SK-N-SH (cell line): ENCODE measurements around the gene TP63. TPM values are rescaled to one million over a fixed set of nuclear protein-coding genes. Genes with fewer than 3 reads are reported as not detected.

Experiments used
- CTCF ChIA-PET: fragments of 300-600, 350-600 bp; formaldehyde crosslinking; extraction: SDS; loops from one replicate; lab custom pipeline; 2021; lab: Yijun Ruan, JAX
- POLR2A ChIA-PET: fragments of 350-600 bp; sonication (Branson Sonifier 250); formaldehyde crosslinking; extraction: SDS; loops from one replicate; lab custom pipeline; 2020; ENCODE audit warnings: antibody characterized with exemption, inconsistent platforms; lab: Yijun Ruan, JAX
- DNase-seq: peaks from one replicate; pipeline ENCODE4 v3.0.0; 2012
- H2AFZ ChIP-seq: fragments of 200-600 bp; sonication (generic); 2 replicates; pipeline ENCODE4 v1.8.1; 2016; ENCODE audit warnings: antibody characterized with exemption, mild to moderate bottlenecking, low read depth
- H3F3A ChIP-seq: fragments of 200-600 bp; sonication (generic); replicated peaks from 2 replicates; pipeline ENCODE3; 2016; ENCODE audit warnings: antibody characterized with exemption, mild to moderate bottlenecking; ENCODE audit not compliant: insufficient read depth
- H3K27ac ChIP-seq, 2 experiments: fragments of 200-500 bp in 1 of 2; fragments of 200-600 bp in 1 of 2; sonication (Bioruptor generic) in 1 of 2; sonication (generic), shearing (Covaris generic) in 1 of 2; 2 replicates each; pipeline versions ENCODE4 v1.5.1 to v1.6.1; 2014 to 2016; ENCODE audit warnings: low read depth in 2 of 2, inconsistent platforms in 1 of 2, low read length in 1 of 2, mild to moderate bottlenecking in 1 of 2, mixed read lengths in 1 of 2
- H3K27me3 ChIP-seq: fragments of 200-600 bp; sonication (generic), shearing (Covaris generic); 2 replicates; pipeline ENCODE4 v1.6.1; 2016; ENCODE audit warnings: mixed run types; ENCODE audit not compliant: insufficient read depth
- H3K36me3 ChIP-seq, 2 experiments: fragments of 200-500 bp in 1 of 2; fragments of 200-600 bp in 1 of 2; sonication (Bioruptor generic) in 1 of 2; sonication (generic) in 1 of 2; replicated peaks in 1 of 2; 2 replicates each; pipeline versions ENCODE3 to v1.5.1; 2014 to 2016; ENCODE audit warnings: low read length in 1 of 2, mild to moderate bottlenecking in 1 of 2; ENCODE audit not compliant: insufficient read depth in 2 of 2, control insufficient read depth in 1 of 2
- H3K4me1 ChIP-seq, 2 experiments: fragments of 200-500 bp in 1 of 2; fragments of 200-600 bp in 1 of 2; sonication (Bioruptor generic) in 1 of 2; sonication (generic), shearing (Covaris generic) in 1 of 2; 2 replicates each; pipeline versions ENCODE4 v1.5.1 to v1.6.1; 2014 to 2016; ENCODE audit warnings: low read depth in 1 of 2, low read length in 1 of 2, mixed run types in 1 of 2; ENCODE audit not compliant: insufficient read depth in 2 of 2, control insufficient read depth in 1 of 2
- H3K4me2 ChIP-seq: fragments of 200-600 bp; sonication (generic), shearing (Covaris generic); 2 replicates; pipeline ENCODE4 v1.6.1; 2017; ENCODE audit warnings: mixed run types
- H3K4me3 ChIP-seq, 2 experiments: fragments of 200-500 bp in 1 of 2; fragments of 200-600 bp in 1 of 2; sonication (Bioruptor generic) in 1 of 2; sonication (generic), shearing (Covaris generic) in 1 of 2; 2 replicates each; pipeline versions ENCODE4 v1.5.1 to v1.8.1; 2014 to 2016; ENCODE audit warnings: low read depth in 2 of 2, inconsistent platforms in 1 of 2, low read length in 1 of 2, mild to moderate bottlenecking in 1 of 2, mixed read lengths in 1 of 2, moderate library complexity in 1 of 2
- H3K79me2 ChIP-seq: fragments of 200-600 bp; sonication (generic); 2 replicates; pipeline ENCODE4 v1.8.1; 2017; ENCODE audit warnings: mild to moderate bottlenecking; ENCODE audit not compliant: insufficient read depth
- H3K9ac ChIP-seq: fragments of 200-600 bp; sonication (generic); 2 replicates; pipeline ENCODE4 v1.6.1; 2017; ENCODE audit warnings: mixed run types
- H3K9me2 ChIP-seq: fragments of 200-600 bp; sonication (generic); 2 replicates; pipeline ENCODE4 v1.6.1; 2017; ENCODE audit warnings: mixed run types
- H3K9me3 ChIP-seq: fragments of 200-600 bp; sonication (generic); 2 replicates; pipeline ENCODE4 v1.6.1; 2017; ENCODE audit warnings: mixed run types, mild to moderate bottlenecking, moderate library complexity
- H4K20me1 ChIP-seq: fragments of 200-600 bp; sonication (generic); 2 replicates; pipeline ENCODE4 v1.6.1; 2017; ENCODE audit warnings: mild to moderate bottlenecking, mixed run types; ENCODE audit not compliant: insufficient read depth
- JUND ChIP-seq: IDR thresholded peaks from 2 replicates; pipeline ENCODE4 v1.4.0; 2012
- MXI1 ChIP-seq: IDR thresholded peaks from 2 replicates; pipeline ENCODE4 v1.6.1; 2012; ENCODE audit warnings: mild to moderate bottlenecking, low read depth, low read length, improper control_type of control experiment
- NFIC ChIP-seq: IDR thresholded peaks from 2 replicates; pipeline ENCODE4 v1.4.0; 2012; ENCODE audit warnings: borderline replicate concordance
- TAF1 ChIP-seq: IDR thresholded peaks from 2 replicates; pipeline ENCODE4 v1.6.1; 2012; ENCODE audit warnings: low read depth, mild to moderate bottlenecking, low read length, moderate library complexity, borderline replicate concordance
- WGBS: methylation state at CpG from one replicate; pipeline ENCODE4 v1.1.6; 2017; ENCODE audit warnings: low lambda C conversion rate; 5-methylcytosine and 5-hydroxymethylcytosine counted together
- polyA plus RNA-seq, 3 experiments: library from polyadenylated mRNA; depleted of rRNA; stranded (reverse); fragments of >200 nt; gene quantifications; 2 replicates each; pipeline ENCODE4 v1.2.3, GENCODE V29; 2012
- TF ChIP-seq, protein P1 (sequence below): IDR thresholded peaks from 2 replicates; pipeline ENCODE4 v1.4.0; 2012; ENCODE audit warnings: low read depth, borderline replicate concordance
- TF ChIP-seq, protein P2 (sequence below): IDR thresholded peaks from 2 replicates; pipeline ENCODE4; 2012
- TF ChIP-seq, protein P3 (sequence below): fragments of 200-600 bp; sonication (generic); IDR thresholded peaks from 2 replicates; pipeline ENCODE4 v1.6.1; 2017; ENCODE audit warnings: antibody characterized with exemption, mild to moderate bottlenecking, moderate library complexity
- TF ChIP-seq, protein P4 (sequence below): IDR thresholded peaks from 2 replicates; pipeline ENCODE4 v1.6.1; 2012; ENCODE audit warnings: mild to moderate bottlenecking, low read depth, low read length, moderate library complexity

Gene TP63
- polyA plus RNA-seq, 1 of the 3 experiments (the other 2 are of a cell fraction): not detected

DNA sequence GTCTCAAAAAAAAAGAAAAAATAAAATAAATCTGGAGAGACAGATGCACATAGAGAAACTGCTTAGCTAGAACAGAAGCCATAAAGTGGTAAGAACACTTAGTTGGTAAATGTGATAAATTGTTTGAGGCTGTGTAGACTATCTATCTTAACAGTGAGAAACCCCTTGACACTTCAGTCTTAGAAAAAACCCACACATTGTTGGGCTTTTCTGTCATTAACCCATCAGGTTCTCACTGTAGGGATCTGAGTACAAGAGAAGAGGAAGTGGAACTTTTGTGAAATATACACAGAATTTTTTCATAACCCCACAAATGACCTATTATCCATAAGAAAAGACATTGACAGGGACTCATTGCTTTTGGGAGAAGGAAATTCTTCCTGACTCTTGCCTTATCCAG is 24.4 kb downstream of the TP63 start:
- Histone ChIP-seq H2AFZ (no peak overlapping the region), H3K4me2 (no peak overlapping the region), H3K9me2 (no peaks in the 10 kb centered on the region), H4K20me1 (no peaks in the 10 kb centered on the region), H3K27ac (no peak overlapping the region), H3K9ac (no peak overlapping the region), H3K79me2 (no peaks in the 10 kb centered on the region), H3K4me1 (no peaks in the 10 kb centered on the region), H3K4me3 (no peak overlapping the region), H3K36me3 (no peaks in the 10 kb centered on the region), H3K27me3 (no peaks in the 10 kb centered on the region), H3K9me3 (no peaks in the 10 kb centered on the region), H3F3A (no peaks in the 10 kb centered on the region)
- CTCF ChIA-PET: no interaction called here
- TF ChIP-seq, protein P1, sequence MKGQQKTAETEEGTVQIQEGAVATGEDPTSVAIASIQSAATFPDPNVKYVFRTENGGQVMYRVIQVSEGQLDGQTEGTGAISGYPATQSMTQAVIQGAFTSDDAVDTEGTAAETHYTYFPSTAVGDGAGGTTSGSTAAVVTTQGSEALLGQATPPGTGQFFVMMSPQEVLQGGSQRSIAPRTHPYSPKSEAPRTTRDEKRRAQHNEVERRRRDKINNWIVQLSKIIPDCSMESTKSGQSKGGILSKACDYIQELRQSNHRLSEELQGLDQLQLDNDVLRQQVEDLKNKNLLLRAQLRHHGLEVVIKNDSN: no peak
- TF ChIP-seq, protein P2, sequence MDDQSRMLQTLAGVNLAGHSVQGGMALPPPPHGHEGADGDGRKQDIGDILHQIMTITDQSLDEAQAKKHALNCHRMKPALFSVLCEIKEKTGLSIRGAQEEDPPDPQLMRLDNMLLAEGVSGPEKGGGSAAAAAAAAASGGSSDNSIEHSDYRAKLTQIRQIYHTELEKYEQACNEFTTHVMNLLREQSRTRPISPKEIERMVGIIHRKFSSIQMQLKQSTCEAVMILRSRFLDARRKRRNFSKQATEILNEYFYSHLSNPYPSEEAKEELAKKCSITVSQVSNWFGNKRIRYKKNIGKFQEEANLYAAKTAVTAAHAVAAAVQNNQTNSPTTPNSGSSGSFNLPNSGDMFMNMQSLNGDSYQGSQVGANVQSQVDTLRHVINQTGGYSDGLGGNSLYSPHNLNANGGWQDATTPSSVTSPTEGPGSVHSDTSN: no peak
- TF ChIP-seq MXI1 (no peak), JUND (no peak)
- TF ChIP-seq, protein P3, sequence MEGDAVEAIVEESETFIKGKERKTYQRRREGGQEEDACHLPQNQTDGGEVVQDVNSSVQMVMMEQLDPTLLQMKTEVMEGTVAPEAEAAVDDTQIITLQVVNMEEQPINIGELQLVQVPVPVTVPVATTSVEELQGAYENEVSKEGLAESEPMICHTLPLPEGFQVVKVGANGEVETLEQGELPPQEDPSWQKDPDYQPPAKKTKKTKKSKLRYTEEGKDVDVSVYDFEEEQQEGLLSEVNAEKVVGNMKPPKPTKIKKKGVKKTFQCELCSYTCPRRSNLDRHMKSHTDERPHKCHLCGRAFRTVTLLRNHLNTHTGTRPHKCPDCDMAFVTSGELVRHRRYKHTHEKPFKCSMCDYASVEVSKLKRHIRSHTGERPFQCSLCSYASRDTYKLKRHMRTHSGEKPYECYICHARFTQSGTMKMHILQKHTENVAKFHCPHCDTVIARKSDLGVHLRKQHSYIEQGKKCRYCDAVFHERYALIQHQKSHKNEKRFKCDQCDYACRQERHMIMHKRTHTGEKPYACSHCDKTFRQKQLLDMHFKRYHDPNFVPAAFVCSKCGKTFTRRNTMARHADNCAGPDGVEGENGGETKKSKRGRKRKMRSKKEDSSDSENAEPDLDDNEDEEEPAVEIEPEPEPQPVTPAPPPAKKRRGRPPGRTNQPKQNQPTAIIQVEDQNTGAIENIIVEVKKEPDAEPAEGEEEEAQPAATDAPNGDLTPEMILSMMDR: no peak
- DNase-seq: no peak
- POLR2A ChIA-PET: interaction anchor here (0.6 kb wide), 1 partner anchor 11 kb away, joined by 3 read pairs; no protein-coding TSS in a partner anchor

GRCh38 chr3:189659571-189659970 is 28.4 kb downstream of the TP63 start:
- H3K27ac ChIP-seq: no peak overlapping the region
- H3K9me3 ChIP-seq: no peaks in the 10 kb centered on the region
- ChIA-PET POLR2A (no interaction called here), CTCF (no interaction called here)
- no peaks in the 10 kb centered on the region for H3K9me2 ChIP-seq
- WGBS: 12% methylated on average over 1 of the region's 1 CpG
- H3K9ac ChIP-seq: no peak overlapping the region
- no peak for DNase-seq
- H3F3A ChIP-seq: peaks cover 9% of the 10 kb centered on the region
- H2AFZ ChIP-seq: no peak overlapping the region
- no peak overlapping the region for H3K4me3 ChIP-seq
- H4K20me1 ChIP-seq: no peaks in the 10 kb centered on the region
- TF ChIP-seq JUND (no peak), NFIC (no peak), TAF1 (no peak)
- TF ChIP-seq, protein P4, sequence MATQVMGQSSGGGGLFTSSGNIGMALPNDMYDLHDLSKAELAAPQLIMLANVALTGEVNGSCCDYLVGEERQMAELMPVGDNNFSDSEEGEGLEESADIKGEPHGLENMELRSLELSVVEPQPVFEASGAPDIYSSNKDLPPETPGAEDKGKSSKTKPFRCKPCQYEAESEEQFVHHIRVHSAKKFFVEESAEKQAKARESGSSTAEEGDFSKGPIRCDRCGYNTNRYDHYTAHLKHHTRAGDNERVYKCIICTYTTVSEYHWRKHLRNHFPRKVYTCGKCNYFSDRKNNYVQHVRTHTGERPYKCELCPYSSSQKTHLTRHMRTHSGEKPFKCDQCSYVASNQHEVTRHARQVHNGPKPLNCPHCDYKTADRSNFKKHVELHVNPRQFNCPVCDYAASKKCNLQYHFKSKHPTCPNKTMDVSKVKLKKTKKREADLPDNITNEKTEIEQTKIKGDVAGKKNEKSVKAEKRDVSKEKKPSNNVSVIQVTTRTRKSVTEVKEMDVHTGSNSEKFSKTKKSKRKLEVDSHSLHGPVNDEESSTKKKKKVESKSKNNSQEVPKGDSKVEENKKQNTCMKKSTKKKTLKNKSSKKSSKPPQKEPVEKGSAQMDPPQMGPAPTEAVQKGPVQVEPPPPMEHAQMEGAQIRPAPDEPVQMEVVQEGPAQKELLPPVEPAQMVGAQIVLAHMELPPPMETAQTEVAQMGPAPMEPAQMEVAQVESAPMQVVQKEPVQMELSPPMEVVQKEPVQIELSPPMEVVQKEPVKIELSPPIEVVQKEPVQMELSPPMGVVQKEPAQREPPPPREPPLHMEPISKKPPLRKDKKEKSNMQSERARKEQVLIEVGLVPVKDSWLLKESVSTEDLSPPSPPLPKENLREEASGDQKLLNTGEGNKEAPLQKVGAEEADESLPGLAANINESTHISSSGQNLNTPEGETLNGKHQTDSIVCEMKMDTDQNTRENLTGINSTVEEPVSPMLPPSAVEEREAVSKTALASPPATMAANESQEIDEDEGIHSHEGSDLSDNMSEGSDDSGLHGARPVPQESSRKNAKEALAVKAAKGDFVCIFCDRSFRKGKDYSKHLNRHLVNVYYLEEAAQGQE: no peak
- no peaks in the 10 kb centered on the region for H3K27me3 ChIP-seq
- no peaks in the 10 kb centered on the region for H3K79me2 ChIP-seq
- no peak overlapping the region for H3K4me2 ChIP-seq
- H3K36me3 ChIP-seq: no peaks in the 10 kb centered on the region
- peaks cover 0 to 6% of the 10 kb centered on the region in 2 experiments; a peak in 3 of 4 replicates for H3K4me1 ChIP-seq
